GM21360 (cell line): ENCODE data around the gene FHOD3.

Experiments used
- ATAC-seq: cut with Tn5 transposase; IDR thresholded peaks from one replicate; pipeline ENCODE4 v1.9.1; 2021; ENCODE audit warnings: mild to moderate bottlenecking, moderate library complexity; ENCODE audit not compliant: unreplicated experiment

FHOD3 gene

GRCh38 chr18:36321658-36322407 lies 24.3 kb downstream of the FHOD3 start:
- no peak for ATAC-seq

DNA sequence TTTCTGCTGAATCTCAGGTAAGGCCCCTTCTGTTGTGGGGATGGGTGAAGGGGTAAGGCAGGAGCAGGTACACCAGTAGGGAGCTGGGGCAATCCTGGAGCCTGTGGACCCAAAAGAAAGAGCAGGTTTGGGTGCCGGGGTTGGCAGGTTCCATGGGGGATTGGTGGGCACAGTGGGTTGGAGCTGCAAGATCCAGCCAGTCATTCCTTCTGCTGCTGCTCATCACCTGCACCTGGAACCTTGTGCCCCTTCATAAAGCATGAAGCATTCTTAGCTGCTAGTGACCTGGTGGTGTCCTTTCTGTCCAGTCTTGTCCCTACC lies 24.9 kb downstream of the FHOD3 start:
- no peak for ATAC-seq

DNA sequence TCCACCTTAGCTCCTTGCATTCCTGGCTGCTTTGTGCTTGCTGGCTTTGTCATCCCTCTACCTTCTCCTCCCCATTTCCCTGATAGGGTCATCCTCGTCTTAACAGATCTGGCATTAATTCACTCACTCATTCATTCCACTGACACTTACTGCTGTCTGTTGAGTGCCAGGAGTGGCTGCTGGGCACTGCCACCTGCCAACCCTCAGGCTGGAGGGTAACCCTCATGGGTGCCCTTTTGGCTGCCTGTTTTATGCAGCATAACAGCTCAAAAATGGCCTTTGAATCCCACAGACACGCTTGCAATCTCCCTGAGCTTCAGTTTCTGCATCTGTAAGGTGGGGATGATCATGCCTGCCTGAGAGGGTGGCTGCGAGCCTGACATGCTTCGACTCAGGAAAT lies 25.2 kb downstream of the FHOD3 start:
- no peak for ATAC-seq

GRCh38 chr18:36323421-36323820 lies 25.9 kb downstream of the FHOD3 start:
- ATAC-seq = no peak

- ATAC-seq = no peak
These were observed 28.3 kb downstream of the FHOD3 start for GRCh38 chr18:36325846-36326245.

DNA sequence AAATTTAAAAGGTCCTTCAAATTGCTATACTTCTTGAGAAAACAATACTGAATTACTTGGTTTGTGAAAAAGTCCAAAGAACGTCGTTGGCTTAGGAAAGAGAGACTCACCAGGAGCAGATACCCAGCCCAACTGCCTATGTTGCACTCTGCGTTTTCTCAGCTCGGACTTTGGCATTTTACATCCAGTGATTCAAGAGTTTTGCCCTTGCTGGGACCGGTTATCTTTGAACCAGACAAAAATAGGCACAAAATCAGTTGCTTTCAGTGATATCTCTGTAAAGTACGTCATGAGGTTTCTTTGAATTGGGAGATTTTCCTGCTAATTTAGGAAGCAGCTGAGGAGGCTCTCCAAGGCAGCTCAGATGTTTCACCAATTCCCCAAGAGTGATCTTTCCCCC lies 29.3 kb downstream of the FHOD3 start:
- ATAC-seq = no peak

DNA sequence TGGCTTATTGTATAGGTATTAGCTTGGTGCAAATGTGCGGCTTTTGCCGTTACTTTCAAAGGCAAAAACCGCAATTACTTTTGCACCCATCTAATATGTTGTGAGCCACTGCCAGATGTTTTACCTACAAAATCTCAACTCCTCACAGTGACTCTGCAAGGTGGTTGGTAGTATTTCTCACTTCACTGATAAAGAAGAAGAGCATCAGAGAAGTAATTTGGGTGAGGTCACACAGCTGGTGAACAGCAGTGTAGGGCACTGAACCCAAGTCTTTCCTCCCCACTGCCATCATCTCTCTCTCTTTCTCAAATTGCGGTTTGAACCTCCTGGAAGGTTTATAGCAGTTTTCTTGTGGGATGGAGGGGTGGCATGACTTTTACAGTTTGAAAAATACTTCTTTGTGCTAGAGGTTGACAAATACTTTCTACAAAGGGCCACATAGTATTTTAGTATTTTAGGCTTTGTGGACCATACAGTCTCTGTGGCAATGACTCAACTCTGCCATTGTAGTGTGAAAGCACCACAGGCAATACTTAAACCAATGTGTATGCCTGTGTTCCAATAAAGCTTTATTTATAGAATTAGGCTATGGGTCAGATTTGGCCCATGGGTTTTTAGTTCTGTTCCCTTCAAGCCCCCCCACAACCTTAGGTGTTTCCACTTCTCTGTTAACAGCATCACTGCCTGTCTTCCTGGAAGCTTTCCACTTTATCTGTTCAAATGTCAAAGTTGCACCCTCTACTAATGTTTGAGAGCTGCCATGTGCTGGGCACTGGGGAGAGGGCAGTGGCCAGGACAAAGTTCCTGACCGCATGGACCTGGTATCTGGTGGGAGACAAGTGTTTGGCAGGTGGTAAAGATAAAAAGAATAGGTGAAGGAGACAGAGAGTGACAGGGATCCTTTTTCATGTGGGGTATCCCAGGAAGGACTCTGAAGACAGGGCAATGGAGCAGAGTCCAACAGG lies 30.1 kb downstream of the FHOD3 start:
- ATAC-seq = no peak

- no peak for ATAC-seq
These were observed 30.9 kb downstream of the FHOD3 start for GRCh38 chr18:36328385-36328858.

GRCh38 chr18:36328916-36329315 lies 31.4 kb downstream of the FHOD3 start:
- no peak for ATAC-seq

DNA sequence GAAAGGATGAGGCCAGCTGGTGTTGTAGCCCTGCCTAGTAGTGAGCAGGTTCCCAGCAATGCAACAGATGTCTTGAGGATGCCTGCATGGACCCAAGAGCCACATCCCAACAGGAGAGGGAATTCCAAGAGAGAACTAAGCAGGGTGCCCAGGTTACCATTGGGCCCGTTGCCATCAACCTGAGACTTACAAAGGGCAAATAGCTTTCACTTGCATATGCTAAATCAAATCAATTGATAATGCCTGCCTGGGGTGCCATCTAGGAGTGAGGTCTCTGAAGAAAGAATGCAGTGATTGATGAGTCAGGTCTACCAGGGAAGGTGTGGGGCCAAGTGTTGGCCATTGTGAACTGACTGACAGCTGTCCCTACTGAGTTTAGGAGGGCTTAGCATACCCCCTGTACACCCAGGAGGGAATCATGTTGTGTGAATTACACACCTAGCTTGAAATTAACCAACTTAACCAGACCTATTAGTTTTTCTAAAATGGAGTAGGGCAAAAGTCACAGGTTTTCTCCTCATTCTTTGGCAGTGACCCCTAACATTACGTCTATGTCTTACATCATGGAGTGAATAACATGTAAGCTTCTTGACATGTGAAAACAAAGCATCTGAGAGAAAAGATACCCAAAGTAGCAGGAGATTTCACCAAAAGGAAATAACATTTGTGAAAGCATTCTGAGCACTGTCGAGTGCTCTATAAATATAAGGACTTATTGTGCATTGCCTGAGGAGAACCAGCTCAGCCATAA lies 32.3 kb downstream of the FHOD3 start:
- no peak for ATAC-seq

GRCh38 chr18:36330435-36331052 lies 33.0 kb downstream of the FHOD3 start:
- no peak for ATAC-seq

DNA sequence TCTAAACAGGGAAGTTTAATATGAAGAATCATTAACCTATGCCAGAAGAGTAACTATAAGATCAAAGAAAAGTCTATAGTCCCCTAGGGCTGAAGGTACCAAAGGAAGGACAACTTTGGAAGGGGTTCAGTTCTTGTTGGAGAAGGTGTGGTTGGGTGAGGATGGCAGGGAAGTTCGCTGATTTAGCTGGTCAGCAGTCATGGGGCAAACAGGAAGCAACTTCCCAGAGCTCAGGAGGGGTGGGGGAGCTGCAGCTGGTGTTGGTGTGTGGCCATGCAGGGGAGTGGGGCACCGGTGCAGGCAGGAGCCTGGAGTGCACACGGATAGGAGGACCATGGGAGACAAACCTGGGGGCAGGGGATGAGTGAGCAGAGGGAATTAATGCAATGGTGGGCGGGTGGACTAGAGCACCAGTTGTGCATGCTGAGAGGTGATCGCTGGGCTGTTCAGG lies 34.0 kb downstream of the FHOD3 start:
- no peak for ATAC-seq

- ATAC-seq = no peak
These were observed 35.9 kb downstream of the FHOD3 start for GRCh38 chr18:36333414-36333813.

DNA sequence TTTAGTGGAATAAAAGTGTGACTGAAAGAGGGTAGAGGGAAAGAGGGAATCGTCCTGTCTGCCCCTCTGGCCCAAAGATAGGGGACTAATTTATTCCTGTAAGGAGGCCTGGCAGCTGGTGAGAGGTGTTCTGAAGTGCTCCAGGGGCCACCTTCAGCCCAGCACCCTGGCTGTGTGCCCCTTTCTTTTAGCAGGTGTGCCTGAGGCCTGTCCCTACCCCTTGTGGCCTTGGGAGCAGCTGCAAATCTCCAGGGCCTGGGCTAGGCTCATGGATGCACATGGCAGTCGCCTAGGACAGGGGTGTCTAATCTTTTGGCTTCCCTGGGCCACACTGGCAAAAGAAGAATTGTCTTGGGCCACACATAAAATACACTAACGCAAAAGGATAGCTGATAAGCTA lies 37.3 kb downstream of the FHOD3 start:
- ATAC-seq = no peak

DNA sequence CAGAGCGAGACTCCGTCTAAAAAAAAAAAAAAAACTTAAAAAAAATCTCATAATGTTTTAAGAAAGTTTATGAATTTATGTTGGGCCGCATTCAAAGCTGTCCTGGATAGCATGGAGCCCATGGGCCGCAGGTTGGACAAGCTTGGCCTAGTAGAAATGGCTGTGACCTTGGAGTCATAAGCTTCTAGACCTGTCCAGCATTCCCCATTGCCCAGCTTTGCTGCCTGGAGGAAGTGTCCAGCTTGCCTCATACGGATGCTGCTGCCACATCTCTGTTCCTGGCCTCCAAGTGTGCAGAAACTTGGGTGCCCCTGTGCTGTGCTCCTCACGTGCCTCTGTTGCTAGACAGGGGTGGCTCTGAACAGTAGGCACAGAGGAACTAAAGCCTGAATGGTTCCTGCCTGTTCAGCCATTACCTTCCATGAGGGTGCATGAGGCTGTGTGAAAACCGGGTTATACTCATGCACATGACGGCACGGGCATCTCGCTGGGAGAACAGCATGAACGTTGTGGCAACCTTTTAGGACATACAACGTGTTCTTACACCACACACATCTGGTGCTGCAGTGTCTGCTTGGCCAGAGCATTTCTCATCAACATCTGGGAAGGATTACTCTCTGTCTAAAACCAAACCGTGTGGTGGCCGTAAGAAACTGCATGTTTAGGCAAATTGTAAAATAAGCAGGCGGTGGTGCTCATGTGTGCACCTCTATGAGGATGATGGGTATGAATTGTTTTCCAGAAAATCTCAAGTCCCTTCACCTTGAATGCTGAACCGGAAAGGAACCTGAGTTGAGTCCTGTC lies 38.2 kb downstream of the FHOD3 start:
- ATAC-seq = no peak

- no peak for ATAC-seq
These were observed 40.3 kb downstream of the FHOD3 start for GRCh38 chr18:36337679-36338402.

DNA sequence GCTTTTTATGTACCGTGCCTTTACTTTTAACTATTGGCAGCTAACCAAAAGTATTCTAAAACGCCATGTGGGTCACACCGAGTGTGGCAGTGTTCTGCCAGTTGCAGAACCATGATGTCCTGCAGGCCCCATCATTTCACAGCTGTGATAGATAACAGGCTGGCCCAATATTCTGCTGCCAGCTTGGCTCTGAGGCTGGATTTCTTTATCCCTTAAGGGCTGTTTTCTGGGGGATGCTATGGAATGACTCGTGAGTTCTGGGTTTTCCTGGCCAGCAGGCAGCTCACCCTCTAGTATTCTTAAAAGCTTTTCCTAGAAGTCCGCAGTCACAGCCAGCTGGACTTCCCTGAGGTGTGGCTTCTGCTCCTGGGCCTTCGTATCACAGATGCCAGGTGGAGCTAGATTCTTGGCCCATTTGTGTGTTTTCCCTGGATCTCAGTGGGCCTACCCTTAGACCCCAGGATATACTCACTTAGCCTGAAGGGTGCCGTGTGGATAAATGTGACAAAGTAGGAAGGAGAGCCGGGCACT lies 41.0 kb downstream of the FHOD3 start:
- ATAC-seq = no peak

DNA sequence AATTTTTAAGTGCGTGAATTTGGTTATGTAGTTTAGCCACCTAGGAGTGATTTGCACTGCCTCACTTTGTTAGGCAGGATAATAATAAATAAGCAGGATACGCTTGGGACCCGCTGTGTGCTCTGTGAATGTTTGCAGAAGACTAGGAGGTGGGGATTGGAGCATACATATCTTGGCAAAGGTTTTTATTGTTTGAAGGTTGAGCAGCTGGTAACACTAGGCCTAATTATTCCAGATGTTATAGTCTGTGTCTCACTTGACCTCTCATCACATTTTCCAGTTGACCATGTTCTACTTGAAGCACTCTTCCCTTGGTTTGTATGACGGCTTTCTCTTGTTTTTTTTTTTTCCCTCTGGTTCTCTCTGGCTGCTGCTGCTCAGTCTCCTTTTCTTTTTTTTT lies 42.7 kb downstream of the FHOD3 start:
- no peak for ATAC-seq

DNA sequence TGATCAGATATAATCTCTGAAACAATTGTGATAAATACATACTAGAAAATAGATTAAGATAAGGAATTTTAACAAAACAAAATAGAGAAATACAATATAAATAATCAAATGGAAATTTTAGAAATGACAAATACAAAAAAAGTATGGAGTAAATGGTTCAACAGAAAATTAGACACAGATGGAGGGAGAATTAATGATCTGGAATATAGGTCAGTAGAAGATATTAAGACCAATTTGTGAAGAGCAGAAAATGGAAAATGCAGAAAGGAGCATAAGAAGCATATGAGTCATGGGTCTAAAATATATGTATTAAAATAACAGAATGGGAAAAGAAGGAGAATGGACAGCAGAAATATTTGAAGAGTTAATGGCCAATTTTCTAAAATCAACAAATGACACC lies 44.4 kb downstream of the FHOD3 start:
- ATAC-seq = no peak
